HEK293 (cell line): ENCODE results near the gene PNRC1.

Experiments
- AEBP2 ChIP-seq: fragments of 450-650 bp; formaldehyde crosslinking; IDR thresholded peaks from 2 replicates; pipeline ENCODE4 v1.5.1; 2016; ENCODE audit warnings: missing biosample characterization, missing genetic modification characterization, borderline replicate concordance
- BCL11A ChIP-seq: fragments of 450-650 bp; formaldehyde crosslinking; IDR thresholded peaks from 2 replicates; pipeline ENCODE4 v1.5.1; 2016; ENCODE audit warnings: low read depth, missing biosample characterization, missing genetic modification characterization
- BCL11B ChIP-seq: fragments of 450-650 bp; formaldehyde crosslinking; IDR thresholded peaks from 2 replicates; pipeline ENCODE4 v1.5.1; 2016; ENCODE audit warnings: low read depth, missing biosample characterization, missing genetic modification characterization
- BCL6B ChIP-seq: fragments of 450-650 bp; formaldehyde crosslinking; IDR thresholded peaks from 2 replicates; pipeline ENCODE4 v1.5.1; 2017; ENCODE audit warnings: missing biosample characterization, missing genetic modification characterization
- GLIS1 ChIP-seq: fragments of 450-650 bp; formaldehyde crosslinking; IDR thresholded peaks from 2 replicates; pipeline ENCODE4 v1.5.1; 2016; ENCODE audit warnings: missing biosample characterization, missing genetic modification characterization
- HIC1 ChIP-seq: fragments of 450-650 bp; formaldehyde crosslinking; IDR thresholded peaks from 2 replicates; pipeline ENCODE4 v1.5.1; 2016; ENCODE audit warnings: missing biosample characterization, missing genetic modification characterization
- HOXC10 ChIP-seq: sonication (generic); formaldehyde crosslinking; IDR thresholded peaks from 2 replicates; pipeline ENCODE4 v1.8.1; 2023; ENCODE audit warnings: mild to moderate bottlenecking, missing genetic modification reagents
- ZBTB48 ChIP-seq: fragments of 450-650 bp; formaldehyde crosslinking; IDR thresholded peaks from 2 replicates; pipeline ENCODE4 v1.5.1; 2016; ENCODE audit warnings: missing biosample characterization, missing genetic modification characterization
- ZFHX2 ChIP-seq: fragments of 450-650 bp; formaldehyde crosslinking; conservative IDR thresholded peaks from 2 replicates; pipeline ENCODE4 v1.5.1; 2016; ENCODE audit warnings: missing biosample characterization, missing genetic modification characterization
- ZFP3 ChIP-seq: fragments of 450-650 bp; formaldehyde crosslinking; IDR thresholded peaks from 2 replicates; pipeline ENCODE4 v1.5.1; 2016; ENCODE audit warnings: low read depth, missing biosample characterization, missing genetic modification characterization
- ZNF140 ChIP-seq: fragments of 450-650 bp; formaldehyde crosslinking; IDR thresholded peaks from 2 replicates; pipeline ENCODE4 v1.5.1; 2016; ENCODE audit warnings: missing biosample characterization, missing genetic modification characterization
- ZNF155 ChIP-seq: fragments of 450-650 bp; formaldehyde crosslinking; IDR thresholded peaks from 2 replicates; pipeline ENCODE4 v1.5.1; 2016; ENCODE audit warnings: missing biosample characterization, missing genetic modification characterization
- ZNF175 ChIP-seq: fragments of 450-650 bp; formaldehyde crosslinking; IDR thresholded peaks from 2 replicates; pipeline ENCODE4 v1.5.1; 2016; ENCODE audit warnings: missing biosample characterization, missing genetic modification characterization
- ZNF221 ChIP-seq: fragments of 450-650 bp; formaldehyde crosslinking; IDR thresholded peaks from 2 replicates; pipeline ENCODE4 v1.5.1; 2017; ENCODE audit warnings: missing biosample characterization, missing genetic modification characterization, borderline replicate concordance
- ZNF239 ChIP-seq: fragments of 450-650 bp; formaldehyde crosslinking; IDR thresholded peaks from 2 replicates; pipeline ENCODE4 v1.5.1; 2016; ENCODE audit warnings: missing biosample characterization, missing genetic modification characterization
- ZNF350 ChIP-seq: fragments of 450-650 bp; formaldehyde crosslinking; IDR thresholded peaks from 2 replicates; pipeline ENCODE4 v1.5.0; 2017; ENCODE audit warnings: missing biosample characterization, mild to moderate bottlenecking, missing genetic modification characterization
- ZNF416 ChIP-seq: fragments of 450-650 bp; formaldehyde crosslinking; IDR thresholded peaks from 2 replicates; pipeline ENCODE4 v1.5.1; 2016; ENCODE audit warnings: missing biosample characterization, missing genetic modification characterization
- ZNF501 ChIP-seq: fragments of 450-650 bp; formaldehyde crosslinking; IDR thresholded peaks from 2 replicates; pipeline ENCODE4 v1.5.1; 2016; ENCODE audit warnings: missing biosample characterization, missing genetic modification characterization
- ZNF544 ChIP-seq: fragments of 450-650 bp; formaldehyde crosslinking; IDR thresholded peaks from 2 replicates; pipeline ENCODE4 v1.5.0; 2017; ENCODE audit warnings: missing biosample characterization, missing genetic modification characterization
- ZNF571 ChIP-seq: fragments of 450-650 bp; formaldehyde crosslinking; IDR thresholded peaks from 2 replicates; pipeline ENCODE4 v1.5.0; 2017; ENCODE audit warnings: missing biosample characterization, missing genetic modification characterization
- ZNF585B ChIP-seq: fragments of 450-650 bp; formaldehyde crosslinking; IDR thresholded peaks from 2 replicates; pipeline ENCODE4 v1.5.1; 2016; ENCODE audit warnings: missing biosample characterization, missing genetic modification characterization
- ZNF596 ChIP-seq: fragments of 450-650 bp; IDR thresholded peaks from 2 replicates; pipeline ENCODE4 v1.5.0; 2018; ENCODE audit warnings: missing biosample characterization, mild to moderate bottlenecking, missing genetic modification characterization, moderate library complexity
- ZNF610 ChIP-seq: fragments of 450-650 bp; formaldehyde crosslinking; IDR thresholded peaks from 2 replicates; pipeline ENCODE4 v1.5.1; 2016; ENCODE audit warnings: missing biosample characterization, missing genetic modification characterization, borderline replicate concordance
- ZNF677 ChIP-seq: fragments of 450-650 bp; IDR thresholded peaks from 2 replicates; pipeline ENCODE4 v1.5.0; 2018; ENCODE audit warnings: missing biosample characterization, mild to moderate bottlenecking, missing genetic modification characterization, moderate library complexity
- ZNF76 ChIP-seq: fragments of 450-650 bp; formaldehyde crosslinking; IDR thresholded peaks from 2 replicates; pipeline ENCODE4; 2016; ENCODE audit warnings: low read depth, missing biosample characterization, missing genetic modification characterization, borderline replicate concordance
- ZNF768 ChIP-seq: fragments of 450-650 bp; formaldehyde crosslinking; IDR thresholded peaks from 2 replicates; pipeline ENCODE4 v1.5.1; 2018; ENCODE audit warnings: missing biosample characterization, mild to moderate bottlenecking, missing genetic modification characterization
- ZNF776 ChIP-seq: fragments of 450-650 bp; formaldehyde crosslinking; IDR thresholded peaks from 2 replicates; pipeline ENCODE4 v1.5.0; 2017; ENCODE audit warnings: missing biosample characterization, missing genetic modification characterization, borderline replicate concordance
- ZNF792 ChIP-seq: fragments of 450-650 bp; formaldehyde crosslinking; IDR thresholded peaks from 2 replicates; pipeline ENCODE4 v1.5.1; 2016; ENCODE audit warnings: missing biosample characterization, missing genetic modification characterization
- ZNF837 ChIP-seq: fragments of 450-650 bp; formaldehyde crosslinking; IDR thresholded peaks from 2 replicates; pipeline ENCODE4 v1.5.1; 2016; ENCODE audit warnings: missing biosample characterization, missing genetic modification characterization
- ZSCAN16 ChIP-seq: fragments of 450-650 bp; formaldehyde crosslinking; IDR thresholded peaks from 2 replicates; pipeline ENCODE4 v1.5.1; 2016; ENCODE audit warnings: missing biosample characterization, missing genetic modification characterization
- ZSCAN23 ChIP-seq: fragments of 450-650 bp; formaldehyde crosslinking; IDR thresholded peaks from 2 replicates; pipeline ENCODE4 v1.5.1; 2016; ENCODE audit warnings: missing biosample characterization, missing genetic modification characterization
- TF ChIP-seq, protein P1 (sequence below): fragments of 450-650 bp; formaldehyde crosslinking; IDR thresholded peaks from 2 replicates; pipeline ENCODE4 v1.5.1; 2016; ENCODE audit warnings: missing biosample characterization, missing genetic modification characterization
- TF ChIP-seq, protein P2 (sequence below): fragments of 450-650 bp; formaldehyde crosslinking; IDR thresholded peaks from 2 replicates; pipeline ENCODE4 v1.5.1; 2017; ENCODE audit warnings: missing biosample characterization, missing genetic modification characterization

Gene PNRC1

DNA sequence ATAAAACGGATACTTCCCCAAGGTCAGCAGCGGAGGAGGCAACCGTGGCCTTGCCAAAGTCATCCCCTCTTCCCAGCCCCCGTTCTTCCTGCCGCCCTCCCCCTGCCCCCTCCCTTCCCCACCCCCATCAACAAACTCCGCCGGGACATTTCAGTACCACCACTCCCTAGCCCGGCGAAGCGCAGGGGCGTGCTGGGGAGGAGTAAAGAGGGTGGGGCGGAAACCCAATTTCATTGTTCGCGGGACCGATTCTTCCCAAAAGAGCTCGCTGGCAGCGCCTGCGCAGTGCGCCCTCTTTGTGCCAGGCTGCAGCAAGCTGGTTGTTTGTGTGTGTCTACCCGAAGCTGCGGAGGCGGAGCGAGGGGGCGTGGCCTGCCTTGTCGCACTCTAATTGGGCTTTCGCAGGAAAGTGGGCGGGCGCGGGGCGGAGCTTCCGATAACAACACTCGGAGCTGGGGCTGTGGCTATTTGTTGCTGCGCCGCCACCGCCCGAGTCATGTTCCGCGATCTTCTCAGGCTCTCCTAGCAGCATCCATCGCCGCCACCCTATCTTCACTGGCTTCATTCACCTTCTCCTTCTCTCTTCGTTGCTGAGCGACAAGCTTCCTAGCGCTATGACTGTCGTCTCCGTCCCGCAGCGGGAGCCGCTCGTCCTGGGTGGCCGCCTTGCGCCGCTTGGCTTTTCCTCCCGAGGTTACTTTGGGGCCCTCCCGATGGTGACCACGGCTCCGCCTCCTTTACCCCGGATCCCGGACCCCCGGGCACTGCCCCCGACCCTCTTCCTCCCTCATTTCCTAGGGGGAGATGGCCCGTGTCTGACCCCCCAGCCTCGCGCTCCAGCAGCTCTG, at the start of gene PNRC1 (continued):
- TF ChIP-seq, protein P1, sequence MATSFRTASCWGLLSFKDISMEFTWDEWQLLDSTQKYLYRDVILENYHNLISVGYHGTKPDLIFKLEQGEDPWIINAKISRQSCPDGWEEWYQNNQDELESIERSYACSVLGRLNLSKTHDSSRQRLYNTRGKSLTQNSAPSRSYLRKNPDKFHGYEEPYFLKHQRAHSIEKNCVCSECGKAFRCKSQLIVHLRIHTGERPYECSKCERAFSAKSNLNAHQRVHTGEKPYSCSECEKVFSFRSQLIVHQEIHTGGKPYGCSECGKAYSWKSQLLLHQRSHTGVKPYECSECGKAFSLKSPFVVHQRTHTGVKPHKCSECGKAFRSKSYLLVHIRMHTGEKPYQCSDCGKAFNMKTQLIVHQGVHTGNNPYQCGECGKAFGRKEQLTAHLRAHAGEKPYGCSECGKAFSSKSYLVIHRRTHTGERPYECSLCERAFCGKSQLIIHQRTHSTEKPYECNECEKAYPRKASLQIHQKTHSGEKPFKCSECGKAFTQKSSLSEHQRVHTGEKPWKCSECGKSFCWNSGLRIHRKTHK (tag by site-specific recombination): no peak
- TF ChIP-seq ZNF596 (tag by site-specific recombination) (no peak), HIC1 (tag by site-specific recombination) (peak; percentile 99), ZBTB48 (peak; percentile 53; the same call in 1 of the 2 replicates), ZNF76 (tag by site-specific recombination) (no peak), BCL11A (tag by site-specific recombination) (no peak; the same call in 1 of the 2 replicates), GLIS1 (tag by site-specific recombination) (peak; percentile 32), ZFP3 (tag by site-specific recombination) (no peak), ZNF416 (tag by site-specific recombination) (no peak), ZNF239 (tag by site-specific recombination) (no peak), ZNF792 (tag by site-specific recombination) (no peak), ZNF837 (tag by site-specific recombination) (no peak), ZNF175 (tag by site-specific recombination) (no peak), ZNF350 (tag by site-specific recombination) (no peak), ZNF776 (tag by site-specific recombination) (no peak), ZNF768 (tag by site-specific recombination) (no peak), ZNF221 (no peak), ZNF677 (tag by site-specific recombination) (no peak), ZNF501 (tag by site-specific recombination) (peak; percentile 96), ZNF155 (tag by site-specific recombination) (no peak), HOXC10 (CRISPR knock-in tag) (no peak), ZNF585B (tag by site-specific recombination) (no peak), ZSCAN16 (tag by site-specific recombination) (no peak), ZNF544 (tag by site-specific recombination) (no peak), BCL6B (no peak), ZNF610 (no peak), ZNF571 (tag by site-specific recombination) (no peak), ZSCAN23 (no peak), AEBP2 (tag by site-specific recombination) (no peak), BCL11B (peak; percentile 87), ZFHX2 (peak; percentile 86), ZNF140 (no peak)
- TF ChIP-seq, protein P2, sequence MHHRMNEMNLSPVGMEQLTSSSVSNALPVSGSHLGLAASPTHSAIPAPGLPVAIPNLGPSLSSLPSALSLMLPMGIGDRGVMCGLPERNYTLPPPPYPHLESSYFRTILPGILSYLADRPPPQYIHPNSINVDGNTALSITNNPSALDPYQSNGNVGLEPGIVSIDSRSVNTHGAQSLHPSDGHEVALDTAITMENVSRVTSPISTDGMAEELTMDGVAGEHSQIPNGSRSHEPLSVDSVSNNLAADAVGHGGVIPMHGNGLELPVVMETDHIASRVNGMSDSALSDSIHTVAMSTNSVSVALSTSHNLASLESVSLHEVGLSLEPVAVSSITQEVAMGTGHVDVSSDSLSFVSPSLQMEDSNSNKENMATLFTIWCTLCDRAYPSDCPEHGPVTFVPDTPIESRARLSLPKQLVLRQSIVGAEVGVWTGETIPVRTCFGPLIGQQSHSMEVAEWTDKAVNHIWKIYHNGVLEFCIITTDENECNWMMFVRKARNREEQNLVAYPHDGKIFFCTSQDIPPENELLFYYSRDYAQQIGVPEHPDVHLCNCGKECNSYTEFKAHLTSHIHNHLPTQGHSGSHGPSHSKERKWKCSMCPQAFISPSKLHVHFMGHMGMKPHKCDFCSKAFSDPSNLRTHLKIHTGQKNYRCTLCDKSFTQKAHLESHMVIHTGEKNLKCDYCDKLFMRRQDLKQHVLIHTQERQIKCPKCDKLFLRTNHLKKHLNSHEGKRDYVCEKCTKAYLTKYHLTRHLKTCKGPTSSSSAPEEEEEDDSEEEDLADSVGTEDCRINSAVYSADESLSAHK: no peak
